Breast epithelium (tissue), 3 donors: ENCODE results near the gene C10orf95.

Experiments used
- POLR2A ChIP-seq: fragments of 450-650 bp; IDR thresholded peaks from one replicate; pipeline ENCODE4 v1.6.1; 2016; ENCODE audit warnings: antibody characterized with exemption, mild to moderate bottlenecking, moderate library complexity
- TF ChIP-seq, protein P1 (sequence below), 3 donors: fragments of 450-650 bp; IDR thresholded peaks; one replicate each; pipeline ENCODE4 v1.5.1; 2016 to 2017; ENCODE audit warnings: antibody characterized with exemption in 3 of 3, mild to moderate bottlenecking in 3 of 3, moderate library complexity in 3 of 3

DNA sequence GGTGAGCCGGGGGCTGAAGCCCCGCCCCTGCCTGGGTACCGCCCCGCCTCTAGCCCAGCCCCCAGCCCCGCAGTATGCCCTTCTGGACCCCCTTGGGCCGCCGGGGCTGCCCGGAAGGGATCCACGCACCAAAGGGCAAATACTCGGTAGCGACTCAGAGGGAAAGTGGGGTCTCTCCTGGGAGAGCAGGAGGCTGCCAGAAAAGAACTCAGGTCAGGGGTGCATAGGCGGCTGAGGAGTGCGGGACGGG, 29.9 kb downstream of the C10orf95 start:
- TF ChIP-seq, protein P1, sequence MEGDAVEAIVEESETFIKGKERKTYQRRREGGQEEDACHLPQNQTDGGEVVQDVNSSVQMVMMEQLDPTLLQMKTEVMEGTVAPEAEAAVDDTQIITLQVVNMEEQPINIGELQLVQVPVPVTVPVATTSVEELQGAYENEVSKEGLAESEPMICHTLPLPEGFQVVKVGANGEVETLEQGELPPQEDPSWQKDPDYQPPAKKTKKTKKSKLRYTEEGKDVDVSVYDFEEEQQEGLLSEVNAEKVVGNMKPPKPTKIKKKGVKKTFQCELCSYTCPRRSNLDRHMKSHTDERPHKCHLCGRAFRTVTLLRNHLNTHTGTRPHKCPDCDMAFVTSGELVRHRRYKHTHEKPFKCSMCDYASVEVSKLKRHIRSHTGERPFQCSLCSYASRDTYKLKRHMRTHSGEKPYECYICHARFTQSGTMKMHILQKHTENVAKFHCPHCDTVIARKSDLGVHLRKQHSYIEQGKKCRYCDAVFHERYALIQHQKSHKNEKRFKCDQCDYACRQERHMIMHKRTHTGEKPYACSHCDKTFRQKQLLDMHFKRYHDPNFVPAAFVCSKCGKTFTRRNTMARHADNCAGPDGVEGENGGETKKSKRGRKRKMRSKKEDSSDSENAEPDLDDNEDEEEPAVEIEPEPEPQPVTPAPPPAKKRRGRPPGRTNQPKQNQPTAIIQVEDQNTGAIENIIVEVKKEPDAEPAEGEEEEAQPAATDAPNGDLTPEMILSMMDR (IDR thresholded peaks at IDR 0.05), result no peak
- TF ChIP-seq POLR2A, result no peak
